Activated CD4-positive, alpha-beta T cell treated with anti-CD3 and anti-CD28 coated beads for 48 hours (primary cell): ENCODE data around the gene PDPR.
"Not testable (repeated sequence)": the region's sequence is repeated elsewhere in the genome, so short reads cannot be mapped to it uniquely, and the experiment has no call there.

Source experiments
- DNase-seq: peaks from one replicate; pipeline ENCODE4 v3.0.0-alpha.2; 2020

PDPR gene

DNA sequence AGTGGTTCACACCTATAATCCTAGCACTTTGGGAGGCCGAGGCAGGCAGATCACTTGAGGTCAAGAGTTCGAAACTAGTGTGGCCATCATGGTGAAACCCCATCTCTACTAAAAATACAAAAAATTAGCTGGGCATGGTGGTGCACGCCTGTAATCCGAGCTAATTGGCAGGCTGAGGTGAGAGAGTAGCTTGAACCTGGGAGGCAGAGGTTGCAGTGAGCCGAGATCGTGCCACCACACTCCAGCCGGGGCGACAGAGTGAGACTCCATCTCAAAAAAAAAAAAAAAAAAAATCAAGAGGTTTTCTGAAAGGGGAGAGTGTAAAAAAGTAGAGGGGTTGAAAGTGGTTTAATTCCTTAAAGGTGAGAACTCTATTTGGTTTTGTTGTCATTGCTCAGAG is 21.7 kb downstream of the PDPR start:
- not testable (repeated sequence) for DNase-seq

DNA sequence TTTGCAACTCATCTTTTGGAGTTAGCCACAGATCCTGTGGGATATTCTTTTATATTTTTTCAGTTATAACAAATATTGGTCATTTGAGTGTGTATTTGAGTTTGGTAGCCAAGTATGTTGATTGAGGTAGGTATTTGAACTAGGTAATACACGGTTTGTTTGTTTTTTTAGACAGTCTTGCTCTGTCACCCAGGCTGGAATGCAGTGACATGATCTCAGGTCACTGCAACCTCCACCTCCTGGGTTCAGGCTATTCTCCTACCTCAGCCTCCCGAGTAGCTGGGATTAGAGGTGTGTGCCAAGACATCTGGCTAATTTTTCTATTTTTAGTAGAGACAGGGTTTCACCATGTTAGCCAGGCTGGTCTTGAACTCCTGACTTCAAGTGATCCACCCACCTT is 22.5 kb downstream of the PDPR start:
- not testable (repeated sequence) for DNase-seq

DNA sequence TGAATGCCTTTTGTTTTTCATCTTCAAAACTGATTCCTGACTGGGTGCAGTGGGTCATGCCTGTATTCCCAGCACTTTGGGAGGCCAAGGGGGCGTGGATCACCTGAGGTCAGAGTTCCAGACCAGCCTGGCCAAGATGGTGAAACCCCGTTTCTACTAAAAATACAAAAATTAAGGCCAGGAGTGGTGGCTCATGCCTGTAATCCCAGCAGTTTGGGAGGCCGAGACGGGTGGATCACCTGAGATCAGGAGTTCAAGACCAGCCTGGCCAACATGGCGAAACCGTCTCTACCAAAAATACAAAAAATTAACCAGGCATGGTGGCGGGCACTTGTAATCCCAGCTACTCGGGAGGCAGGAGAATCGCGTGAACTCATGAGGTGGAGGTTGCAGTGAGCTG is 28.6 kb downstream of the PDPR start:
- DNase-seq, result not testable (repeated sequence)

DNA sequence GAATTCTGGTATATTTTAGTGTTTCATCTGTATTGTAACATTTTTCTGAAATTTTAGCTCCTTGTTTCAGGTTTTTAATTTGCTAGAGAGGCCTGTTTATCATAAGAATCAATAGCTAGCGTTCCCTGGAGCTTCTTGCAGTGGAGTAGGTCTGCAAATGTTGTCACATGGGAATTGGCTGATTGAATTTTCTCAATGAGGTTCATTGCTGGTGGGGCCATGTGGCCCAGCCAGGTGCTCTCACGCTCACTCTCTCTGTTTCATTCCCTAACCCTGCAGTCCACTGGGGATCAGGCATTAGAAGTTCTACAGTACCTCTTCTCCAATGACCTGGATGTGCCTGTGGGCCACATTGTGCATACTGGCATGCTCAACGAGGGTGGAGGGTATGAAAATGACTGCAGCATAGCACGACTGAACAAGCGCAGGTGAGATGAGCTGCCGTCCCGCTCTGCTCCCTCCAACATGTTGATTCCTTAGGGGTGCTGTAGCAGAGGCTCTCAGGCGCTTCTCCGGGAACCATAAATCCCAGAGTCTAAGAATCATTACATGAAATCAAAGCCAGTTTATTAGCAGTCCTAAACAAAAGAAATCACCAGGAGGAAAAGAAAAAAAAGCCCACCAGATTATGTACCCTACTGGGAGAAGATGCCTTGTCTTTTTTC is 29.2 kb downstream of the PDPR start:
- DNase-seq, result not testable (repeated sequence)

DNA sequence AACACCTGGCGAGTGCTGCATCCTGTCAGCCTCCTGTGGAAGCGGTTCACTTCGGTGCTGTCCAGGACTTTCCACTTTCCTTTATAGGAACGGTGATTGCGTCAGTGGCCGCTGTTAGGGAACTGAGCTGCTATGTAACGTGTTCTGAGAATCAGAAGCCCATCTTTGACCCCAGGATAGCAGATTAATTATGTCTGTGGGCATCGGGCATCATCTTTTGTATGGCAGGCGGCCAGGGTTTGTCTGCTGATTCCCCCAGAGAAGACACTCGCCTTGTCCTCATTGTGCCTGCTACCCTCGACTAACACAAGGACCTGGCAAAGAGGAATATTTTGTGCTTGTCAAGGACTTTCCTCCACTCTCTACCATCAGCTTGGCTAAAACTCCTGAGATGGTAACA is 33.7 kb downstream of the PDPR start:
- not testable (repeated sequence) for DNase-seq

DNA sequence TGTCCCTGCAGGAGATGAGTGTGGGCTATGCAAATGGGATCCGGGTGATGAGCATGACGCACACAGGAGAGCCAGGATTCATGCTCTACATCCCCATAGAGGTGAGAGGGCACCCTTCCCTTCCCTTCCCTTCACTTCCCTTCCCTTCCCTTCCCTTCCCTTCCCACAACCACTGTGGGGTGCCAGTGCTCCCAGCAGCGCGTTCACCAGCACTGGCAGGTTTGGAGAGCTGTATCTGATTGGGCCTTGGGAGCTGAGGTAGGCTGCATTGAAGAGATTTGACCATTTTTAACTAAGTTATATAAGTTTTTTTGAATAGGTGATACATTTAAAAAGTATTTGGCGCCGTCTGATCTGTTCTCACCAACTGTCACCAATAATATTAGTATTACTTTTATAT is 34.3 kb downstream of the PDPR start:
- DNase-seq, result not testable (repeated sequence)

DNA sequence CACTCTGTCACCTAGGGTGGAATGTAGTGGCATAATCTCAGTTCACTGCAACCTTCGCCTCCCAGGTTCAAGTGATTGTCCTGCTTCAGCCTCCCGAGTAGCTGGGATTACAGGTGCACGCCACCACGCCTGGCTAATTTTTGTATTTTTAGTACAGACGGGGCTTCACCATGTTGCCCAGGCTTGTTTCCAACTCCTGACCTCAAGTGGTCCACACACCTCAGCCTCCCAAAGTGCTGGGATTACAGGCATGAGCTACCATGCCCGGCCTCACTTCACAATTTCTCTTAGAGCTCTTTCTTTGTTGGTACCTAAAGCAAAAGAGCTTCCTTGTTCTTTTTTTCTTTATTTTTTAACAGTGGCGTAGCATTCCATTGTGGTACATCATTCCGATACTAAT is 35.2 kb downstream of the PDPR start:
- DNase-seq, result not testable (repeated sequence)

DNA sequence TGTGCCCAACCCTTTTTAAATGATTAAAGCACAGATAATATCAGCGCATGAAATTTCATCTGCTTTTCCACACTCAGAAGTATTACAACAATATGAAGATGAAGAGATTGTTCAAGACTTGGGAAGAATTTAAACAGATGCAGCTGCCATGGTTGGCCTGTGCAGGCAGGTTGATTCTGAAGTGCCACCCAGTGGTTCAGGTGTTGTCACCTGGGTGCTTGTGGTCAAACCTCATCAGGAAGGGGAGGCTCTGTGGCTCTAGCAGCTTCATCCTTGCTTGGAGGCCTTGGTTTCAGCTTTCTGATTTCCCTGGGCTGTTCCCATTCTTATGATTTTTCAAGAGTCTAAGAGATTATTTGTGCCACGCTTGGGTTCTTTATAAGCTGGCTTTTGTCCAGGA is 37.3 kb downstream of the PDPR start:
- no peak for DNase-seq

DNA sequence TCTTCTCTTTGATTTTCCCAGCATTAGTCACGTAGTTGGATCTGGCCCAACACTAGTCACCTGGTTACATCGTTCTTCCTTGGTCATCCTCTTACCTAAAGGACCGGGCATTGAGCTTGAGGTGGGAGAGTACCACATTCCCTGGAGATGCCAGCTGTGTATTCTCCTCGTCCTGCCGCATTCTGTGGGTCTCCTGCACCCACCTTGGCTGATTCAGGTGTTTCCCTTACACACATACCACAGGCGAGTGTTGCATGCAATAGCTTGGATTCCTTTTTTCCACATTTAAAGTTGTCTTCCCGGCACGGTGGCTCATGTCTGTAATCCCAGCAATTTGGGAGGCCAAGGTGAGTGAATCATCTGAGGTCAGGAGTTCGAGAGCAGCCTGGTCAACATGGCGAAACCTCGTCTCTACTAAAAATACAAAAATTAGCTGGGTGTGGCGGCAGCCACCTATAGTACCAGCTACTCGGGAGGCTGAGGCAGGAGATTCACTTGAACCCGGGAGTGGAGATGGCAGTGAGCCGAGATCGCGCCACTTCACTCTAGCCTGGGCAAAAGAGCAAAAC is 37.9 kb downstream of the PDPR start:
- no peak for DNase-seq

DNA sequence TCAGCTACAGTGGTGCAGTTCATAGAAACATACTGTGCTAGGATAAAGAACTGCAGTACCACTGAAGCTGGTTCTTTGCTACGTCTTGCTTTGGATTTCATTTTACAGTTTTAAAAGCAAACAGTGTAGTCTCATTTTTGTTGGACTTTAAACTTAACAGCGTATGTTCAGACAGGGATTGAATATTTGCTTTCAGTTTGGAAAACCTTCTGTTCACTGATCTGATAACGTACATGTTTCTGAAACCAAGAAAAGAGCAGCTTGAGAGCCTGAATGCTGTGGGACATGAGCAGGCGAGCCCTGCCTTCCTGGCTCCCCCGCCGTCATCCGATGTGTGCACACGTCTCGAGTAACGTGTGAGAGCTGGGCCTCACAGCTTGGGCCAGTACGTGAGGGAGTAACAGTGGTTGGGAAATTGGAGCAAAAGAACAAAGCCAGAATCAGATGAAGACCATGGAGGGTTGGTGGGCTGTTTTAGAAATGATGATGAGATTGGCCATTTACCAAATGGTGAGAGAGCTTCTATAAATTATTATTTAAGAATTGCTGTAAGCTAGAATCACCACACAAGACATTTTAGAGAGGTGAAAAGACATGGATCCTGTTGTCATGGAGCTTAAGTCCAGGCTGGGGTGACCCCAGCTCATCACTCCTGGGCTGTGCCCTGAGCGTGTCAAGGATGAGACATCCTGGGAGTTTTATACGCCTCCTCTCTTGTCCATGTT is 38.6 kb downstream of the PDPR start:
- DNase-seq, result no peak

DNA sequence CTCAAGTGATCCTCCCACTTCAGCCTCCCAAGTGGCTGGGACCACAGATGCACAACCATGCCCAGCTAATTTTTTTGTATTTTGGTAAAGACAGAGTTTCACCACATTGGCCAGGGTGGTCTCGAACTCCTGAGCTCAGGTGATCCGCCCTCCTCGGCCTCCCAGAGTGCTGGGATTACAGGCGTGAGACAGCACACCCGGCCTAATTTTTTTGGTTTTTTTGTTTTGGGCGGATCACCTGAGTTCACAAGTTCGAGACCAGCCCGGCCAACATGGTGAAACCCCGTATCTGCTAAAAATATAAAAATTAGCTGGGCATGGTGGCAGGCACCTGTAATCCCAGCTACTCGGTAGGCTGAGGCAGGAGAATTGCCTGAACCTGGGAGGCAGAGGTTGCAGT is 40.6 kb downstream of the PDPR start:
- not testable (repeated sequence) for DNase-seq

DNA sequence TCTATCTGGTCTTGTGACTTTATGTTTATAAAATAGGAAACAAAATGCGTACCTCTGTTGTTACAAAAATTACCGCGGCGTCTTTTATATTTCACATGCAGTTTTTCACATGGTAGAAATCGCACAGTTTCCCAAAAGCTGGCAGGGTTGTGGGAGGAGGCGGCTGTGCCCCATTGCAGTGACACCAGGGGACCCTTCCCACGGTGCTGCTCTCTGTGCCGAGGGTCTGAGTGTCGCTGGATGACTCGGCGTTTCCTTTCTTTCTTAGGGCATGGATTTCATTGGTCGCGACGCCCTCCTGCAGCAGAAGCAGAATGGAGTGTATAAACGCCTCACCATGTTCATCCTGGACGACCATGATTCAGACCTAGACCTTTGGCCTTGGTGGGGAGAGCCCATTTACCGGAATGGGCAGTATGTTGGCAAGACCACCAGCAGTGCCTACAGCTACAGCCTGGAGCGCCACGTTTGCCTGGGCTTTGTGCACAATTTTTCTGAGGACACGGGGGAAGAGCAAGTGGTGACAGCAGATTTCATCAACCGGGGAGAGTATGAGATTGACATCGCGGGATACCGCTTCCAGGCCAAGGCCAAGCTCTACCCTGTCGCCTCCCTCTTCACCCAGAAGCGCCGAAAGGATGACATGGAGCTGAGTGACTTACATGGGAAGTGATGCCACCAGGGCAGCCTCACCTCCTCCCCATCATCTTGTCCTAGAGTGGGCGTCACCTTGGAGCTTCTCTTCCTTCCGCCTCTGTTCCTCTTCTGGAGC is 42.3 kb downstream of the PDPR start:
- no peak for DNase-seq

DNA sequence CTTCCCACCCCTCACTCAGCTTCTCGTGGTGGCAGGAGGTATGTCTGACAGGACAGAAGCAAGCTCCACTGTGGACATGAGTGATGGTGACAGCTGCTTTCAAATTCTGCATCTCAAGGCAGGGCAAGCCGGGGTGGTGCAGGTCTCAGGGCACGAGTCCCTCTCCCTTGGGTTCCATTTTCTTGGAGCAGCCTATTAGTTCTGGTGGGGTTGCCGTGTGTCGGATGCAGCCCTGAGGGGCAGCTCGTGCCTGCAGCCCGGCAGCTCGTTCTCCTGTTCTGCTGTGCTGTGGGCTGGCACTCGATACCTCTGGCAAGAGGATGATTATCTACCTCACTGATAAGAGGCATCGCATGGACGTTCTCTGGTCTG is 43.0 kb downstream of the PDPR start:
- no peak for DNase-seq

DNA sequence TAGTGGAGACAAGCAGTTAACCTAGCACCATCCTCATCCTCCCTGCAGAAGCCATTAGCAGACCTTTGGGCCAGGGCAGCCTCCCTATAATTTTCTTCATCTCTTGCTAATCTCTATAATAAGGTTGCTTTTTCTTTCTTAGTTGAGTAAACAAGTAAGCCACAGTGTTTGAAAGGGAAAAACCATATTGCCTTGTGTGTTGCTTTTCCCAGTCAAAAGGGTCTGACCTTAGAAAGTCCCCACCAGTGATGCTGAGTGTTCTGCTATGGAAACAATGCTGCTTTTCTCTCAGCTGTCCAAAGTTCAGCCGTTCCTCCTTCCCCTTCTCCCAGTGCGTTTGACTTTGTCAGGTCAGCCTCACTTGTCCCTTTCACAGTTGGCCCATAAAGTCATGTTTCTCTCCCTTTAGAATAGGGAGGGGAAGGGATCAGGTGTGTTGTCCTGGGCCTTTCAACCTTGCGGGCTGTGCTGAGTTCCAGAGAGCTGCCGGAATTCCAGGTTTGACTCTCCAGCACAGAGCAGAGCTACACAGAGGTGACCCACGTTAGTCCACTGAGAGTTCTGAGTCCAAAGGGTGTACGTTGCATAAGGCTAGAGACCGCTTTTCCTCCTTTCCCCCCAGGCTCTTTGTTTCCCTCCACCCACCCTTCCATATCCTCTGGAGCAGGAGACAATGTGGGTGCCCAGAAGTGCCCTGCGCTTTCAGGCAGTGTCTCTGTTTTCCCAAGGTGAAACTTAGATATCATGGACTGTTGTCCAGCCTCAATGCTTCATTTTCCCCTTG is 43.5 kb downstream of the PDPR start:
- DNase-seq, result no peak

DNA sequence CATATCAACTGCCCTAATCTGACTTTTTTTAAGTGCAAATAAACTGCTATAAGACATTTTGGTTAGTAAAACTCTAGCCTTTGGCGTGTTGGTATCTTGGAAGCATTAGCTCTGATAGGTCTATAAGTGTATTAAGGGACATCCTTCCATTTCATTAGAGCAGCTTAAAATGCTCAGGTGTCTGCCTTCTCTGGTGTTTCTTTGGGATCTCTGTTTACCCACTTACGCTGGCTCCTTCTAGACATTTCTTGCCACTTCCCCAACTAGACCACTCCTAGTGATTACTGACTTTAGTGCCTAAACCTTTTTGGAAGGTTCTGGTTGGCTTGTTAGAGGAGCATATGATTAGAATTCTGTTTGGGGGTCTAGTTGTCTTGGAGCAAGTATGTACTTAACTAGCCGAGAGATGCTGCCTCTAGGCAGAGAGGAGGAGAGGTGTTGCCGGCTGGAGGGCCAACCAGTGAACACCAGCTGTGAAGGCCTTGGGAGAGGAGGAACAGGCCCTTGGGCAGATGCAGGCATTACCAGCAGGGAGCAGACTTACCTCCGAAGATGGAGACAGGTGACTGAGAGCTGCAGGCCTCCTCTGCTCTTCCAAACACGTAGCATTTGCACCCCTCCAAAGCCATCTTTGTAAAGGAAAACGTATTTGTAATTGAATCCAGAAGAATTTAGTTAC is 44.3 kb downstream of the PDPR start:
- no peak for DNase-seq

DNA sequence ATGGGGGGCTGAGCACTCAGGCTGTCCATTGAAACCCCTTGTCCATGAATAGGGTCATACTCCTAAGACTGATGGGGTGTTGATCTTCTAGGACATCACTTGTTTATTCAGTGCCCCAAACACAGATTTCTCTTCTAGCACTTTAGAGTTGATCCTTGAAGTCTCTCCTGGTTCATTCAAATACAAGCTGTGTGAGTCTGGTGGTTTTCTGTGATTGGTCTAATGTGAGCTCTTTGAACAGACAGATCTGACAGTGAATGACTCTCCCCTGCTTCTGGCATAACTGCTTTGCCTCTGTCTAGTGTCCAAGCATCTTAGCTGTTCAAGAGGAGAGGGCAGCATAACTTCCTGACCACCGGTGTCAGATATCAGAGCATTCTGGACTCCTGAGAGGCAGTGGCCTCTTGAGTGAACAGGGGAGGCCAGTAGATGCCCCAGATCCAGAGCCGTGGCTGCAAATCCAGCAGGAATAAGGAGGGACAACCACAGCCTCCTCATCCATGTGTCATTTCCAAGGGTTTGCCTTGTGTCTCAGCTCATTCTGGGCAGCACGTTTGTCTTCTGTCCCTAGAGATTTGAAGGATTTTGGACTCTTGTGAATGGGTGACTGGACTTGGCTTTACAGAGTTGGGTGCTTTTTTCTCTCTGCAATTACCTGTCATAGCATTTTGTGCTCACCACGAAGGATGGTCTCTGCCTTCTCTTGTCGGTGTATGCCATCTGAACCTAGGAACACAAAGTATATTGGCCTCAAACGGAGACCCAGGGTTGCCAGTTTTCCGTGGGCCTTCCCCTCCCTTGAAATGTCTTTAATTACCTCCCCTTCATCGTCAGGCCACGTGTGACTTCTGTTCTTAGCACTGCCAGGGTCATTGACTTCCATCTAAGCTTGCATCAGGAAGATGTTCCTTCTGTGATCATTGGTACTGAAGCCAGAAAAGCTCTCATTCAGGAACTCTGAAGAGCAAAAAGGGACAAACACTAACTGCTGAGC is 45.5 kb downstream of the PDPR start:
- no peak for DNase-seq

DNA sequence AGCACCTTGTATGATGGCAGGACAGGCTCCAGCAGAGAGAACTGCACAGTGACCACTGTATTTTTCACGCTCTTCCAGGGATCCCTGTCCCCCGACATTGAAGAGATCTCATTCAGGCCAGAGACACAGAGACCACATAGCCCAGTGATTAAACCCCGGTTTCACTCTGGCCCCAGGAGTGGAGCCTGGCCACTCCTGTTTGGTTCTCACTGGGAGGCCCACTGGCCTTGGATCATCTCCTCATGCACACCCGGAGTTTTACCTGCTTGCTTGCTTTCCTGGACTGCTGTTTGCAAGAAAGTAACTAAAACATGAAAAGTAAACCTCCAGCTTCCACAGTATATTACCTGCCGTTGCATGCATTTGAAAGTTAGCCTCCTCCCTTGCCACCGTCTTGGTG is 46.3 kb downstream of the PDPR start:
- no peak for DNase-seq

DNA sequence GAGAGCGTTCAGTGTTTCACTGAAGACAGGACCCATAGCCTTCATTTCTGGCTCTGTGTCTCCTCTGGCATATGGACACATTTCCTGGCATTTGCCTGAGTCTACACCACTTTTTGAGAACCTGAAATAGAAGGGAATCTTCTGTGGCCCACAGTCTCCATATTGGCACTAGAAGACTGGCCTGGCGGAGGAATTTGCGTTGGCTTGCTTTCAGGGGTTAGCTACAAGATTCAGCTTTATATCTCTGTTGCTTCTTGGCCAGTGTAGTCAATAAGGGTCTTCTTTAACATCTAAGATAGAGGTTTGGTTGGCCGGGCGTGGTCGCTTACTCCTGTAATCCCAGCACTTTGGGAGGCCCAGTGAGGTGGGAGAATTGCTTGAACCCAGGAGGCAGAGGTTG is 46.7 kb downstream of the PDPR start:
- DNase-seq, result no peak

DNA sequence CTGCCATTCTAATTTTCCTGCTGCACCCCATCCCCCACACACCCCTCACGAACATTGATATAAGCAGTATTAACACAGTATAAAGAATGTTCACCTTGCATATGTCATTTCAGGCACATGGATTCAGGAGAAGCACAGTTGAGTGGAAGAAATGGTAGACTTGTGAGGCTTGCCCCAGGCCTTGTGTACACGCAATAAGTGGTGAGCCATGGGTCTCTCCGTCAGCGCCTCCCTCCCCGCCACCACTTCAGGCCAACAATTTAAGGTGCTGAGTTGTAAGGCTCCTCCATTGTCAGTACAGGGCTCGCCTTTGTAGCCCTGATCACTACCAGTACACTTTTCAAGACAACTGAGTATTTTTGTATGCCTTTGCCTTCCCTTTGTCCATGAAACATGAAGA is 47.2 kb downstream of the PDPR start:
- DNase-seq, result no peak

DNA sequence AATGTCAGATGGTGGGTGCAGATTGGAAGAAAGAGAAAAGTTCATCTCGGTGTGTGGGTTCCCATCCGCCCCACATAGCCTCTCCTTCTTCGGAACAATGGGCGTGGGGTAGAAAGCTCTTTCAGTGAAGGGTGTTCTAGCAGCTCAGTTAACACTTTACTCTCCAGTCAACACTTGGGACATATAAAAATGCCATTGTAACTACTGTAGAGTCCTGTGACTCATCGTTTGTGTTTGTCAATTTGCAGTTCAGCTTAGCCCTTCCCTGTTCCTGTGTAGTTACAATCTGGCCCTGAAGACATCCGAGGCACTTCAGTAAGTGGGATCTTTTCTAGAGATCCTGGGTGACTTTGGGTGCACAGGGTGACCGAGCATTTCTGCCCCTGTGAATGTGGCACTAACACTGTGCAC is 47.9 kb downstream of the PDPR start:
- DNase-seq, result no peak

DNA sequence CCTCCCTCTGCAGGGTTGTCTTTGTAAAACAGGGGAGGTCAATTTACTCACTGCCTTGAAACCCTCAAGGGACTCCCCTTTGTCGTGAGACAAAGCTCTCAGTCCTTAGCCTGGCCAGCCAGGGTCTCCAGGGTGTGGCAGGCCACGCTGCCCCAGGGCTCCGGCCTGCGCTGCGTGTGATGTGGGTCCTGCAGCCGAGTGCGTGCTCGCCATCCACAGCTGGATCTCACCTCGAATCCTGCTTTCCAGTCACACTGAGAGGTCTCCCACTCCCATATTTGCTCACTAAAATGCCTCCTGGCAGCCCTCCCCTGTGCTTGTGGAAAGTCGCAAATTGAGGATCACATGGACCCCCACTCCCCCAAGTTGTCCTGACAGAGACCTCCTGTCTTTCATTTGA is 49.5 kb downstream of the PDPR start:
- no peak for DNase-seq
